SJCRH30 (cell line): Measurements from ENCODE around the gene AK2. TPM values are rescaled to one million over a fixed set of nuclear protein-coding genes. Genes with fewer than 3 reads are reported as not detected.
"Not testable (repeated sequence)": the region's sequence is repeated elsewhere in the genome, so short reads cannot be mapped to it uniquely, and the experiment has no call there.

Source experiments
- DNase-seq, 2 experiments: peaks; one replicate each; pipeline ENCODE4 v3.0.0-alpha.2; 2015 to 2020
- H3K27ac ChIP-seq: fragments of 250-450 bp; sonication (Bioruptor Pico); 2 replicates; pipeline ENCODE4 v1.5.1; 2020; ENCODE audit warnings: mild to moderate bottlenecking, moderate library complexity
- H3K27me3 ChIP-seq: fragments of 250-450 bp; sonication (Bioruptor Pico); 2 replicates; pipeline ENCODE4 v1.5.1; 2020; ENCODE audit warnings: mild to moderate bottlenecking, moderate library complexity
- H3K36me3 ChIP-seq: fragments of 250-450 bp; sonication (Bioruptor Pico); 2 replicates; pipeline ENCODE4 v1.5.1; 2020; ENCODE audit warnings: mild to moderate bottlenecking, moderate library complexity
- H3K4me1 ChIP-seq: fragments of 250-450 bp; sonication (Bioruptor Pico); 2 replicates; pipeline ENCODE4 v1.5.1; 2020; ENCODE audit warnings: mild to moderate bottlenecking, moderate library complexity
- H3K4me3 ChIP-seq: fragments of 250-450 bp; sonication (Bioruptor Pico); 2 replicates; pipeline ENCODE4 v1.5.1; 2020; ENCODE audit warnings: mild to moderate bottlenecking, moderate library complexity
- H3K9me3 ChIP-seq: fragments of 250-450 bp; sonication (Bioruptor Pico); replicated peaks from 2 replicates; pipeline ENCODE4 v1.5.1; 2020; ENCODE audit warnings: mild to moderate bottlenecking, moderate library complexity
- total RNA-seq: library from RNA; depleted of rRNA; stranded (reverse); fragments of >200 nt; shearing (Covaris generic); gene quantifications from 2 replicates; pipeline ENCODE4 v1.2.3, GENCODE V29; 2014

The AK2 gene
- total RNA-seq, 1 experiment from 2014 or later = 279 TPM

DNA sequence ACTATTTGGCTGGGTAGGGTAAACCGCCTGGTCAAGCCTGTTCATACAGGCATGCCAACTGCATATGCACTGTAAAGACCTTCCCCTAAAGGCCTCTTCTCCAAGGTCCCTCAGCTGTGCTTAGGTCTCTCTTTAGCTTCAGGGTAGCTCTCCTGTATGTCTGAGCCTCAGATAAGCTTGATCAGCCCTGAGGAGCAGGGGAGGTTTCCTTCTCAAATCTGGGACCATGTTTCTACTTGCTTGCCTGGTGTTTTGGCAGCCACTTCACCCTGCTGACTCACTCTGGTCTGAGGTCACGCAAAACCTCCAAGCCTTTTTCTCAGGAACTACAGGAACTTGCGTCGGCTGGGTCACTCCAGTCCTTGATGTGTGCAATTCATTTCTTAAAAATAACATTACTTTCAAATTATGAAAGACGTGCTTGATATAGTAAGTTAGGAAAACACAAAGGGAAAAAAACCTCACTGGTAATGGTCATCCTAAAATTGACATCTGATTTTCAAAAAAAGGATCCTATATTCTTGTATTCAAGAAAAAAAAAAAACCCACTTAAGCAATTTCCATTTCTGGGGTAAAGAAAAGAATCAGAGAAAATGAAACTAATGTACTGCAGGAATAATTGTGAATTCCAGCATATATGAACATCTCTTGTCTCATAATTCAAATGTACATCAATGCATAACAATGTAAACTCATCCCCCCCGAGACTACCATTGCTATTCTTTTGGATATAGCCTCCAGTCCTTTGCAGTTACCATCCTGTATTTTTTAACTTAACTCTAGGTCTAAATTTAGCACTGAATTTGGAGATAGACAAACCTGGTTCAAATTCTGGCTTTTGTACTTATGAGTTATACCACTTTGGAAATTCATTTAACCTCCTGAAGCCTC is 47.3 kb downstream of the AK2 start:
- peak; percentile 38 to 53 for DNase-seq
- Histone ChIP-seq H3K36me3 (no peaks in the 10 kb centered on the region), H3K9me3 (no peaks in the 10 kb centered on the region), H3K4me3 (no peak overlapping the region), H3K4me1 (peaks cover 25% of the 10 kb centered on the region), H3K27ac (no peak overlapping the region), H3K27me3 (no peaks in the 10 kb centered on the region)

DNA sequence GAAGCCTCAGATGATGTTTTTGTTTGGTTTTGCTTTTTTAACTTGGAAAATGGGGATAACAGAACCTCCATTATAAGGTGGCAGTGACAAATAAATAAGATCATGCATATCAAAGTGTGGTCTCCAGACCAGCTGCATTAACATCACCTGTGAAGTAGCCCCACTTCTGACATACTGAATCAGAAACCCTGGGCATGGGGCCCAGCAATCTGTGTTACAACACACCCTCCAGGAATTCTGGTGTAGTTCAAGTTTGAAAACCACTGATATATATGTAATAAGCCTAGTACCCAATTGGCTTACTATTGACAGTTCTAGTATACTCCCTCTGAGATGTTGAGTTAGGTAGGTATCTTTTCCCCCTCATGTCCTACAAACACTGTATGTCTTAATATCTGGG is 48.0 kb downstream of the AK2 start:
- peaks cover 25% of the 10 kb centered on the region for H3K4me1 ChIP-seq
- no peak for DNase-seq
- H3K4me3 ChIP-seq = no peak overlapping the region
- no peaks in the 10 kb centered on the region for H3K9me3 ChIP-seq
- H3K27me3 ChIP-seq = no peaks in the 10 kb centered on the region
- H3K27ac ChIP-seq = no peak overlapping the region
- H3K36me3 ChIP-seq = no peaks in the 10 kb centered on the region

DNA sequence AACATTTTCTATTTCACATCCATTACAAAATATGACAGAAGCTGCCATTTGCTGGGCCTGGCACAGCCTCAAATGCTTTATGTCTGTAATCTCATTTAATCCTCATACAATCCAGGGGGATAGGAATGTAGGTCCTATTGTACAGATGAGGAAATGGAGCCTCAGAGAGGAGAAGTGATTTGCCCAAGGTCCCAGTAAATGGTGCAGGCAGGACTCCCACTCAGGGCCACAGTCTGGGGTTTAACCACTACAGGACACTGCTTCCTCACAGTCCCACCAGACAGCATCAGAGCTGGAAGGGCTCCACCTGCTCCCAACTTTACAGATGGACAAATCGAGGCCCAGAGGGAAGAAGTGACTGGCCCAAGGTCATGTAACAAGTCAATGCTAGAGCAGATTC is 51.5 kb downstream of the AK2 start:
- Histone ChIP-seq H3K9me3 (no peaks in the 10 kb centered on the region), H3K4me1 (peaks cover 4% of the 10 kb centered on the region), H3K27me3 (no peaks in the 10 kb centered on the region), H3K36me3 (no peaks in the 10 kb centered on the region), H3K4me3 (no peak overlapping the region), H3K27ac (no peak overlapping the region)
- no peak for DNase-seq

DNA sequence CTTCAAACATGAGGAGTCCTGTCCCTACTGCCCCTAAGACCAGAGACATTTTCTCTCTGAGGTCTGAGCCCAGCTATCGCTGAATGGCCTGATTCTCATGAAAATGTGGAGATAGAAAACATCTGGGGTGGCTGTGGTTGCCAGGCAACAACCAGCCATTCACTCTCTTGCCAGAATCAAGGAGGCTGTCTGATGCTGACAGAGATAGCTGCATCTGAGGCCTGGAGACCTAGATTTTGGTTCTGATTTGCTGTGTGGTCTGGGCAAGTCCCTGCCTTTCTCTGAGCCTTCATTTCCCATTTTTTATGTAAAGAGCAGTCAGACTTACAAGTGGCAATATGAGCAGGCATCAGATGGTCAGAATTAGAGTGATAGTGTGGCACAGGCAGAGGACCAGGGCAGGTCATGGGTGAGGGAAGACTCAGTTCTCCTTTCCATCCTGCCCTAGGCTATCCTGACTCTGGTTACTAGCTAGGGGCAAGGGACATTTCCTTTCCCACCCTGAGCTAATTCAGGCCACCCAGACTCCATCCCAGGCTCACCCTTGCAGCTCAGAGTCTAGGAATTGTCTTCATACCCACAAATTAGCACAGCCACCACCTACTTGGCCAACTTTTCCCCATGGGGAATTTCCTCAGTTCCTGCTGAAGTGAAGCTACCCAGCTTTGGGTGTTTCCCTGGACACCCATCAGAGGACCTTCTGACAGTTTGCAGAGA is 52.1 kb downstream of the AK2 start:
- Histone ChIP-seq H3K27me3 (no peaks in the 10 kb centered on the region), H3K9me3 (no peaks in the 10 kb centered on the region), H3K27ac (no peak overlapping the region), H3K4me3 (no peak overlapping the region), H3K4me1 (peaks cover 4% of the 10 kb centered on the region), H3K36me3 (no peaks in the 10 kb centered on the region)
- no peak for DNase-seq

DNA sequence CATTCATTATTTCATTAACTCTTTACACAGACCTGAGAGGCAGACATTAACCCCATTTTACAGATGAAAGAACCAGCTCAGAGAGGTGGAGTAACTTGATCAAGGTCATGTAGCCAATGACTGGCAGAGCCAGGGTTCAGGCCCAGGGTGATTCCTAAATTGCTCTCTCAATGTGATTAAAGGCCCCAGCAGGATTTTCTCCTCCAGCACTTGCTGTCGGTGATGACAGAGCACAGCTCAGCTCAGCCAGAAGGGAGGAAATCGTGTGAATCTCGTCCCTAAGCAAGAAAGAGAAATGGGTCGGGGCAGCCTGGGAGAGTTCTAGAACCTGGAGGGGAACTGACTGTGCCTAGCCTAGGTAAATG is 52.6 kb downstream of the AK2 start:
- Histone ChIP-seq H3K9me3 (no peaks in the 10 kb centered on the region), H3K27ac (no peak overlapping the region), H3K27me3 (no peaks in the 10 kb centered on the region), H3K4me1 (peaks cover 2% of the 10 kb centered on the region), H3K4me3 (no peak overlapping the region), H3K36me3 (no peaks in the 10 kb centered on the region)
- DNase-seq = no peak

DNA sequence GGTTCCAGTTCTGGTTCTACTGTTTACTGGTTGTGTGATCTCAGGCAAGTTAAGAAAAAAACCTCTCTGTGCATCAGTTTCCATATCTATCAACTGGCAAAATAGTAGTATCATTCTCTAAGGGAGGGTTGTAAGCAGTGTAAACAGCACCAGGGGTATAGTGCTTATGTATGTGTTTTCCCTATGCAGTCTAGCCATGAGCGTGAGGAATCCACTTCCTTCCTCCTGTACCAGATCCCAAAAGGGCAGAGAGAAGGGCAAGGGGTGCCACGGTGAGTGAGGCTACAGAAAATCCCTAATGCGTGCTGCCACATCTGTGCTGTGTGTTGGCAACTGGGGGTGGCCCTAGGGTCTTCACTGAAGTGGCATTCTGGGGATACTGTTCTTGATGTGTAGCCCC is 53.7 kb downstream of the AK2 start:
- Histone ChIP-seq H3K36me3 (no peaks in the 10 kb centered on the region), H3K4me1 (no peaks in the 10 kb centered on the region), H3K9me3 (no peaks in the 10 kb centered on the region), H3K27ac (no peak overlapping the region), H3K4me3 (no peak overlapping the region), H3K27me3 (no peaks in the 10 kb centered on the region)
- no peak for DNase-seq

DNA sequence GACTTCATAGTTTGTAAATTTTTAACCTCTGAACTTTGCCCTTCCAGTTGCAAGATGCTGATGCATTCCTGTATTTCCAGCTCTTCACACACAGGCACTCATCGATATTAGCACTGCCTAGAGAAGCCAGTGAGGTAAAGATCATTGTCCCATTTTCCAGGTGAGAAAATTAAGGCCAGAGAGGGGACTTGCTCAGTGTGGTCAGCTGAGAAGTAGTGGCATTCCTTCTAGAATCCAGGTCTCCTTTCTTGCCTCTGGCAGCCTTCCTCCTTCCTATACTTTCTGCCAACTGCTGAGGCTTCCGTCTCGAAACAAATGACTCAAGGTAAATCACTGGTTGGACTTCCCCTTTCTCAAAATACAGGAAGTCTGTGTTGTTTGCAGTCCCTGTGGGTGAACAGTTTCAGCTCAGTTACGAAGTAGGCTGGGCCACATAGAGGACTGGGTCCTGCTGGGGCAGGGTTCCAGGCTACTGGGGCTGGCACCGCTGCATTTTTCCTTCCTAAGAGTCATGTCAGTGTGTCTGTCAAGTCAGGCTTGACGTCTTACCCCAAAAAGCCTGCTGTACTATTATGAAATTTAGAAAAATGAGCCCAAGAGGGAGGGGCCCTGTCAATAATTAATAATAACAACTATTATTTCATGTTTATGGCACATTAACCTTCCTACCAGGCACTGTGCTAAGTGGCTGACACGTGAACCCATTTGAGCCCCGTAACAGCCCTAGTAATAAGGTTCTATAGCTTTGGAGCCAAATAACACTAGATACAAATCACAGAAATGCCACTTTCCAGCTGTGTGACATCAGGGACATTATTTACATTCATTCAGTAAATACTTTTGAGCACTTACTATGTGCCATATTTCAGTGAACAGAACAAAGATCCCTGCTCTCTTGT is 55.4 kb downstream of the AK2 start:
- H3K36me3 ChIP-seq = no peaks in the 10 kb centered on the region
- no peaks in the 10 kb centered on the region for H3K4me1 ChIP-seq
- DNase-seq = no peak
- H3K27ac ChIP-seq = no peak overlapping the region
- H3K9me3 ChIP-seq = 0 out of 2 replicates have a peak, but pooled peaks cover 2% of the 10 kb centered on the region
- no peak overlapping the region for H3K4me3 ChIP-seq
- H3K27me3 ChIP-seq = no peaks in the 10 kb centered on the region

DNA sequence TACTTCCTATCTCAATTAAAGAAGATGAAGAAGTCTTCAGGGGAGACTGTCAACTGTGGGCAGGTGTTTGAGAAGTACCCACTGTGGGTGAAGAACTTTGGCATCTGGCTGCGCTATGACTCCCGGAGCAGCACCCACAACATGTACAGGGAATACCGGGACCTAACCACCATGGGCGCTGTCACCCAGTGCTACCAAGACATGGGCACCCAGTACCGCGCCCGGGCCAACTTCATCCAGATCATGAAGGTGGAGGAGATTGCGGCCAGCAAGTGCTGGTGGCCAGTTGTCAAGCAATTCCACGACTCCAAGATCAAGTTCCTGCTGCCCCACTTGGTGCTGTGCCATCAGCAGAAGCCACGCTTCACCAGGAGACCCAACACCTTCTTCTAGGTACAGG is 56.6 kb downstream of the AK2 start:
- 0 out of 2 replicates have a peak, but pooled peaks cover 2% of the 10 kb centered on the region for H3K9me3 ChIP-seq
- H3K36me3 ChIP-seq = no peaks in the 10 kb centered on the region
- no peak for DNase-seq
- no peaks in the 10 kb centered on the region for H3K4me1 ChIP-seq
- H3K27me3 ChIP-seq = no peaks in the 10 kb centered on the region
- H3K27ac ChIP-seq = no peak overlapping the region
- H3K4me3 ChIP-seq = no peak overlapping the region

DNA sequence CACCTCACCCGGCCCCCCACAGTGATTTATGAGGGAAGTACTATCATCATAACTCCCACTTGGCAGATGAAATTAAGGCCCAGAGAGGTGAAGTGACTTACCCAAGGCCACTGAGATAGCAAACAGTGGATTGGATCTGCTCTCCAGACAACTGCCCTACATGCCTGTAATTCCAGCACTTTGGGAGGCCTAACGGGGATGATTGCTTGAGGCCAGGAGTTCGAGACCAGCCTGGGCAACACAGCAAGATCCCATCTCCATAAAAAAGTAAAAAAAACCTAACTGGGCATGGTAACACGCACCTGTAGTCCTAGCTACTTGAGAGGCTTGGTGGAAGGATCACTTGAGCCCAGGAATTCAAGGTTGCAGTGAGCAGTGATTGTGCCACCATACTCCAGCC is 57.8 kb downstream of the AK2 start:
- H3K27ac ChIP-seq = no peak overlapping the region
- no peaks in the 10 kb centered on the region for H3K27me3 ChIP-seq
- H3K4me1 ChIP-seq = no peaks in the 10 kb centered on the region
- H3K36me3 ChIP-seq = no peaks in the 10 kb centered on the region
- no peak for DNase-seq
- 0 out of 2 replicates have a peak, but pooled peaks cover 2% of the 10 kb centered on the region for H3K9me3 ChIP-seq
- no peak overlapping the region for H3K4me3 ChIP-seq

DNA sequence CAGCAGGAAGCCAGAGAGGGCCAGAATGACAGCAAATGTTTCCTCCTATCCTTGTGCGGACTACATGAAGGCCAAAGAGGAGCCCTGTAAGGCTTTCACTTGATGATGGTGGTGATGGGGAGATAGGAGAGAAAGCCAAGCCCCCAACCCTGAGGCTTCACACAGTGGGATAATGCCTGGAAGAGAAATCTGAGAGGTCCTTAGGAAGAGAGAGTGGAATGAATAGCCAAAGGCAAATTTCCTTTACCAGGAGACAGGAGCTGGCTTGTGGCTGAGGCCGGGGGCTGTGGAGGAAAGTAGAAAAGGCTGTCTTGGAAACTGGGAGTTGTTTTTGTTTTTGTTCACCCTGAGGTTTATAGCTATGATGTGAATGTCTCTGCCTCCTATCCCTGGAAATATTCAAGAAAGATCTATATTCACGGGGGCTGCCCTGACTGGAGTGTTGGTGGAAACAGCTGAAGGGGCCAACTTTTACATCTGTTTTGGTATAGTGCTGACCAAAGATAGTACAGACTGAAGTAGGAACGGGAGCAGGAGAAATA is 59.1 kb downstream of the AK2 start:
- 0 out of 2 replicates have a peak, but pooled peaks cover 2% of the 10 kb centered on the region for H3K9me3 ChIP-seq
- no peak overlapping the region for H3K27ac ChIP-seq
- no peak for DNase-seq
- H3K4me1 ChIP-seq = no peaks in the 10 kb centered on the region
- H3K27me3 ChIP-seq = peaks cover under 1% of the 10 kb centered on the region; the same call in 1 of the 2 replicates
- H3K4me3 ChIP-seq = no peak overlapping the region
- H3K36me3 ChIP-seq = no peaks in the 10 kb centered on the region

DNA sequence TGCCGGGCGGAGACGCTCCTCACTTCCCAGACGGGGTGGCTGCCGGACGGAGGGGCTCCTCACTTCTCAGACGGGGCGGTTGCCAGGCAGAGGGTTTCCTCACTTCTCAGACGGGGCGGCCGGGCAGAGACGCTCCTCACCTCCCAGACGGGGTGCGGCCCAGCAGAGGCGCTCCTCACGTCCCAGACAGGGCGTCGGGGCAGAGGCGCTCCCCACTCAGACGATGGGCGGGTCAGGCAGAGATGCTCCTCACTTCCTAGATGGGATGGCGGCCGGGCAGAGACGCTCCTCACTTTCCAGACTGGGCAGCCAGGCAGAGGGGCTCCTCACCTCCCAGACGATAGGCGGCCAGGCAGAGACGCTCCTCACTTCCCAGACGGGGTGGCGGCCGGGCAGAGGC is 61.6 kb downstream of the AK2 start:
- H3K27ac ChIP-seq, H3K4me1 ChIP-seq, DNase-seq, H3K4me3 ChIP-seq, H3K9me3 ChIP-seq, H3K36me3 ChIP-seq: not testable (repeated sequence)
- H3K27me3 ChIP-seq = peaks cover 12% of the 10 kb centered on the region; the same call in 1 of the 2 replicates

DNA sequence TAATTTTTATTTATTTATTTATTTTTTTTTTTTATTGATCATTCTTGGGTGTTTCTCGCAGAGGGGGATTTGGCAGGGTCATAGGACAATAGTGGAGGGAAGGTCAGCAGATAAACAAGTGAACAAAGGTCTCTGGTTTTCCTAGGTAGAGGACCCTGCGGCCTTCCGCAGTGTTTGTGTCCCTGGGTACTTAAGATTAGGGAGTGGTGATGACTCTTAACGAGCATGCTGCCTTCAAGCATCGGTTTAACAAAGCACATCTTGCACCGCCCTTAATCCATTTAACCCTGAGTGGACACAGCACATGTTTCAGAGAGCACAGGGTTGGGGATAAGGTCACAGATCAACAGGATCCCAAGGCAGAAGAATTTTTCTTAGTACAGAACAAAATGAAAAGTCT is 63.2 kb downstream of the AK2 start:
- peak overlapping the region; percentile 58 for H3K4me3 ChIP-seq
- H3K36me3 ChIP-seq, H3K27ac ChIP-seq, DNase-seq, H3K9me3 ChIP-seq, H3K4me1 ChIP-seq: not testable (repeated sequence)
- H3K27me3 ChIP-seq = peaks cover 12% of the 10 kb centered on the region; the same call in 1 of the 2 replicates

DNA sequence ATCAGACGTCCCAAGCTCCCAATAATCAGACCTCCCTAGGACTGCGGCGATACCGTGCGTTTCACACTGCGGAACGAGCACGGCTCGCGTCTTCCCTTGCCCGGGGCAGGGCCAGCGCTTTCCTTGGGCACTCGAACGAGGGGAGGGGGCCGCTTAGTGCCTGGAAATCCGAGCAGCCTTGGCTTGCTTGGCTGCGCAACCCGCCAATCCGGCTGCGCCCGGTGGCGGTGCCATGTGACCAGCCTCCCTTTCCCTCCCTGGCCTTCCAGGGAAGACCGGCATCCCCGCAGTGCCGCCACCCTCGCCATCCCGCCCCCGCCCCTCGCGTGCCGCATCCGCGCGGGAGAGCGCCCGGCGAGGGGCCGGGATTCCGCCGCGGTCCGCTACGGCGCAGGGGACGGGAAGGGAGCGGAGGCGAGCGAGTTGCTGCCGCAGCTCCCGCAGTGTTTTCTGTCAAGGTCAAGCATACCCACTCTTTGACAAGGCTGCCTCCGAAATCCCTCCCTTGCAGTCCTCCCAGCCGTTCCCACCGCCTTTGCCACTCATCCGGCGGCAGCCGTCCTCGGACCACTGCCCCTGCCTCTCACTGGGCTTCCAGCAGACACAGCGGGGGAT is 63.8 kb downstream of the AK2 start:
- Histone ChIP-seq H3K9me3 (0 out of 2 replicates have a peak, but pooled peaks cover 2% of the 10 kb centered on the region), H3K4me3 (peak overlapping the region; percentile 58), H3K27me3 (peaks cover 12% of the 10 kb centered on the region), H3K4me1 (no peaks in the 10 kb centered on the region), H3K27ac (no peak overlapping the region), H3K36me3 (no peaks in the 10 kb centered on the region)
- DNase-seq = peak; percentile 76 to 83

DNA sequence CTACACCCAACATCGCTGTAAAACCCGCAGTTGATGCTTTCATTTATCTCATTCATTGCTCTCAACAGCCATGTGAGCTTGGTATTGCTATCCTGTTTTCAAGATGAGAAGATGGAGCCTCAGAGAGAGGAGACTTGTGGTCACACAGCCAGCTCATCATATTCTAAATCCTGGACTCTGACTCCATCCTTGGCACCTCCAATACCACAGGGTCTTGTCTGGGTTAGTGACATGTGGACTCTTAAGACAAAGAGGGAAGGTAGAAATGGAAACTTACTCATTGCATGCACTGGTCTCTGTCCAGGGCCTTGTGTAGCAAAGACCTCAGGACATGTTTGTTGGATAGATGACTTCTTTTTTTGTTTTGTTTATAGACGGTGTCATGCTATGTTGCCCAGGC is 65.1 kb downstream of the AK2 start:
- H3K4me3 ChIP-seq = no peak overlapping the region
- DNase-seq = no peak
- peaks cover 12% of the 10 kb centered on the region for H3K27me3 ChIP-seq
- no peak overlapping the region for H3K27ac ChIP-seq
- H3K4me1 ChIP-seq = no peaks in the 10 kb centered on the region
- H3K9me3 ChIP-seq = no peaks in the 10 kb centered on the region
- no peaks in the 10 kb centered on the region for H3K36me3 ChIP-seq
